Activated B cell treated with CpG ODN at 0.5 μM for 24 hours (primary cell): ENCODE measurements around the gene MSI2. TPM values are rescaled to one million over a fixed set of nuclear protein-coding genes. Genes with fewer than 3 reads are reported as not detected.

Experiments
- ATAC-seq: fragments of 200-7000 bp; cut with Tn5 transposase; one replicate; pipeline ENCODE4 v1.10.0; 2021; ENCODE audit warnings: low read depth, mild to moderate bottlenecking, moderate library complexity
- CTCF ChIA-PET: fragments of 350-600 bp; sonication (Branson Sonifier 250); formaldehyde crosslinking; loops from one replicate; lab custom pipeline; 2021; ENCODE audit warnings: antibody characterized with exemption; lab: Charles Lee
- POLR2A ChIA-PET: fragments of 350-600 bp; sonication (Branson Sonifier 250); formaldehyde crosslinking; loops from one replicate; lab custom pipeline; 2021; ENCODE audit warnings: antibody characterized with exemption; lab: Charles Lee
- DNase-seq: peaks from one replicate; pipeline ENCODE4 v3.0.0; 2022
- H3K27ac Mint-ChIP-seq: one replicate; pipeline ENCODE4 v1.8.0; 2020; ENCODE audit warnings: mixed read lengths
- H3K27me3 Mint-ChIP-seq: one replicate; pipeline ENCODE4 v1.8.0; 2021; ENCODE audit warnings: mixed read lengths
- H3K36me3 Mint-ChIP-seq: one replicate; pipeline ENCODE4 v1.8.0; 2021; ENCODE audit warnings: low read depth, mixed read lengths
- H3K4me1 Mint-ChIP-seq: one replicate; pipeline ENCODE4 v1.8.0; 2021; ENCODE audit warnings: mixed read lengths
- H3K4me3 Mint-ChIP-seq: one replicate; pipeline ENCODE4 v1.8.0; 2020; ENCODE audit warnings: mild to moderate bottlenecking, mixed read lengths
- H3K9me3 Mint-ChIP-seq: one replicate; pipeline ENCODE4 v1.8.0; 2020; ENCODE audit warnings: mixed read lengths
- intact Hi-C: fragments of 100-400 bp; cut with micrococcal nuclease; formaldehyde crosslinking; loops from one replicate; pipeline ENCODE4 v1.15.1; 2024
- total RNA-seq: library from RNA; stranded (reverse); gene quantifications from 2 replicates; pipeline ENCODE4 v1.2.3, GENCODE V29; 2022
- TF ChIP-seq, protein P1 (sequence below): fragments of 200-600 bp; IDR thresholded peaks from one replicate; pipeline ENCODE4 v1.8.0; 2022; ENCODE audit warnings: antibody characterized with exemption, mild to moderate bottlenecking

The MSI2 gene
- total RNA-seq, 1 donor from 2014 or later: 102 TPM

GRCh38 chr17:57459286-57459915 lies 203.1 kb downstream of the MSI2 start:
- DNase-seq: no peak
- ATAC-seq: no peak
- CTCF ChIA-PET: no interaction called here
- Mint-ChIP-seq H3K27me3 (no peaks in the 10 kb centered on the region), H3K36me3 (peaks cover 5% of the 10 kb centered on the region), H3K4me3 (no peak overlapping the region), H3K9me3 (no peaks in the 10 kb centered on the region), H3K4me1 (peaks cover 74% of the 10 kb centered on the region), H3K27ac (peak overlapping the region; percentile 35)
- TF ChIP-seq, protein P1, sequence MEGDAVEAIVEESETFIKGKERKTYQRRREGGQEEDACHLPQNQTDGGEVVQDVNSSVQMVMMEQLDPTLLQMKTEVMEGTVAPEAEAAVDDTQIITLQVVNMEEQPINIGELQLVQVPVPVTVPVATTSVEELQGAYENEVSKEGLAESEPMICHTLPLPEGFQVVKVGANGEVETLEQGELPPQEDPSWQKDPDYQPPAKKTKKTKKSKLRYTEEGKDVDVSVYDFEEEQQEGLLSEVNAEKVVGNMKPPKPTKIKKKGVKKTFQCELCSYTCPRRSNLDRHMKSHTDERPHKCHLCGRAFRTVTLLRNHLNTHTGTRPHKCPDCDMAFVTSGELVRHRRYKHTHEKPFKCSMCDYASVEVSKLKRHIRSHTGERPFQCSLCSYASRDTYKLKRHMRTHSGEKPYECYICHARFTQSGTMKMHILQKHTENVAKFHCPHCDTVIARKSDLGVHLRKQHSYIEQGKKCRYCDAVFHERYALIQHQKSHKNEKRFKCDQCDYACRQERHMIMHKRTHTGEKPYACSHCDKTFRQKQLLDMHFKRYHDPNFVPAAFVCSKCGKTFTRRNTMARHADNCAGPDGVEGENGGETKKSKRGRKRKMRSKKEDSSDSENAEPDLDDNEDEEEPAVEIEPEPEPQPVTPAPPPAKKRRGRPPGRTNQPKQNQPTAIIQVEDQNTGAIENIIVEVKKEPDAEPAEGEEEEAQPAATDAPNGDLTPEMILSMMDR: no peak
- POLR2A ChIA-PET: interaction anchor here (0.5 kb wide), 1 partner anchor 202 kb away, joined by 7 read pairs; no protein-coding TSS in a partner anchor
- intact Hi-C loops: no loop called here

GRCh38 chr17:57461082-57461481 lies 204.8 kb downstream of the MSI2 start:
- ChIA-PET POLR2A (interaction anchor here (0.7 to 1.5 kb wide), 3 partner anchors 10 to 218 kb away, joined by 3 to 9 read pairs (median 5); no protein-coding TSS in a partner anchor), CTCF (interaction anchor here (1.2 kb wide), 1 partner anchor 217 kb away, joined by 3 read pairs; no protein-coding TSS in a partner anchor)
- ATAC-seq (peak; percentile 15), DNase-seq (no peak)
- TF ChIP-seq, protein P1: no peak
- H3K4me1 Mint-ChIP-seq: peaks cover 71% of the 10 kb centered on the region
- no peaks in the 10 kb centered on the region for H3K27me3 Mint-ChIP-seq
- intact Hi-C loops: loop anchor here (1.0 to 5.0 kb wide), 3 partner anchors 25 to 281 kb away; no protein-coding TSS in a partner anchor
- peak overlapping the region; percentile 72 for H3K27ac Mint-ChIP-seq
- no peaks in the 10 kb centered on the region for H3K9me3 Mint-ChIP-seq
- peak overlapping the region; percentile 28 for H3K4me3 Mint-ChIP-seq
- H3K36me3 Mint-ChIP-seq: peaks cover 2% of the 10 kb centered on the region

DNA sequence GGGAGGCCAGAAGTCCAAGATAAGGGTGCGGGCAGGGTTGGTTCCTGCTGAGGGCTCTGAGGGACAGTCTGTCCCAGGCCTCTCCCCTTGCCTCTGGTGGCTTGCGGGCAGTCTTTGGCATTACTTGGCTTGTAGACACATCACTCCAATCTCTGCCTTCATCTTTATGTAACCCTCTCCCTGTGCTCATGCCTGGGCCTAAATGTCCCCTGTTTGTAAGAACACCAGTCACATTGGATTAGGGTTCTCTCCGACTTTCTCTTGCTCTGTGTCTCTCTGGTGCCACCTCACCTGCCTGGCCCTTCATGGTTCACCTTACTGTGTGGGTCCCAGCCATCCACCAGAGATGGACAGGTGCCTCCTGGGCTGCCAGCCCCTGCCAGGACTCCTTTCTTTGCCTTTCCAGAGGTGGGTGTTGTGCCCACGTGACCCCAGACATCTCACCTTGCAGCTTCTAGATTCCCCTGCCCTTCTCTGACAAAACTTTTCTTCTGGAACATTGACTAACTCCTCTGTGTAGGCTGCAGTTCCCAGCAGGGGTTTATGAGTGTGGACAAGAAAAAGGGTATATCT lies 205.8 kb downstream of the MSI2 start:
- intact Hi-C loops: loop anchor here (5.0 kb wide), 2 partner anchors 125 to 280 kb away; no protein-coding TSS in a partner anchor
- no peaks in the 10 kb centered on the region for H3K27me3 Mint-ChIP-seq
- no peaks in the 10 kb centered on the region for H3K36me3 Mint-ChIP-seq
- ATAC-seq (no peak), DNase-seq (no peak)
- no peak overlapping the region for H3K4me3 Mint-ChIP-seq
- H3K9me3 Mint-ChIP-seq: no peaks in the 10 kb centered on the region
- H3K27ac Mint-ChIP-seq: peak overlapping the region; percentile 79
- ChIA-PET CTCF (interaction anchor here (1.2 kb wide), 1 partner anchor 218 kb away, joined by 3 read pairs; no protein-coding TSS in a partner anchor), POLR2A (interaction anchor here (0.7 to 3.5 kb wide), 3 partner anchors 20 to 219 kb away, joined by 3 to 32 read pairs (median 3); partner anchors contain the start of gene MSI2)
- TF ChIP-seq, protein P1: no peak
- H3K4me1 Mint-ChIP-seq: peaks cover 80% of the 10 kb centered on the region

DNA sequence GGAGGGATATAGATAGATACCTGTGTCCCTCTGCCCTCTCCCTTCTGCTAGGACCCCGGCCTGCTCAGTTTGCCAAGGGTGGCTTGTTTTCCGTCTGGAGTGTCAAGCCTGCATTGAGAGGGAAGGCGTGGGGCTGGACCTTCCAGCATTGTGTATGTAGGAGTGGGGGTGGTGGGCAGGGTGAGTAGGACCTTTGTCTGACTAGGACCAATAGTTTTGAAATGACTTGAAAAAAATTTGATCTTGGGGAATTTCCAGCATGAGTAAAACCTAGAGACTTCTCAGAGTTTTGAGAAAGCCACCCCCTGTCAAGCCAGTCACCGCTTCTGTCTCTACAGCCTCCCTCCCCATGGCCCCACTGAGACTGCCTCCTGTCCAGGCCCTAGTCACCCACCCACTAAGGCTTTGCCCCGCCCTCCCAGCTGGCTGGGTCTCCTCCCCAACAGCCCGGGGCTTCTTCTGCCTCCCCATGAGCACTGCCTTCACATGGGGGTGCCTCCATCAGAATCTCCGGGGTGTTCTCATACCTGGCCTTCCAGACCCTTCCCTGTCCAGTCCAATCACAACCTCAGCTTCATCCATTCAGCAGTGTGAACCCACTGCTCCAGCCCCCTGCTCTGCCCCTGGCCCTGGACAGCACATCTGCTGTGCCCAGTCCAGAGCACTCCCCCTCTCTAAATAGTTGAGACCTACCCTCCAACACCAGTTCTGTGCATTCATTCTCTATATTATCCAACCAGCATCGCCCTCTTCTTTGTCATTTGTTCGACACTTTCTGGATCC lies 207.0 kb downstream of the MSI2 start:
- peak overlapping the region; percentile 79 for H3K27ac Mint-ChIP-seq
- ChIA-PET POLR2A (interaction anchor here (0.5 to 3.5 kb wide), 3 partner anchors 10 to 88 kb away, joined by 3 to 32 read pairs (median 4); no protein-coding TSS in a partner anchor), CTCF (no interaction called here)
- H3K9me3 Mint-ChIP-seq: no peaks in the 10 kb centered on the region
- ATAC-seq: peak; percentile 94
- TF ChIP-seq, protein P1: no peak
- H3K27me3 Mint-ChIP-seq: no peaks in the 10 kb centered on the region
- H3K4me3 Mint-ChIP-seq: peak overlapping the region; percentile 65
- peaks cover 89% of the 10 kb centered on the region for H3K4me1 Mint-ChIP-seq
- H3K36me3 Mint-ChIP-seq: no peaks in the 10 kb centered on the region
- DNase-seq: peak; percentile 52
- intact Hi-C loops: loop anchor here (1.0 to 5.0 kb wide), 7 partner anchors 20 to 279 kb away; partner anchors contain the start of gene MSI2
